DLD1 (cell line): ENCODE data around the gene FIGLA.

Source experiments
- in situ Hi-C: cut with HindIII; loops from 2 replicates; pipeline ENCODE4 v1.10.0; 2017; ENCODE audit warnings: low sequenced_read_pairs

FIGLA gene

GRCh38 chr2:70776266-70776665, 14.2 kb downstream of the FIGLA start:
- in situ Hi-C loops = no loop called here

DNA sequence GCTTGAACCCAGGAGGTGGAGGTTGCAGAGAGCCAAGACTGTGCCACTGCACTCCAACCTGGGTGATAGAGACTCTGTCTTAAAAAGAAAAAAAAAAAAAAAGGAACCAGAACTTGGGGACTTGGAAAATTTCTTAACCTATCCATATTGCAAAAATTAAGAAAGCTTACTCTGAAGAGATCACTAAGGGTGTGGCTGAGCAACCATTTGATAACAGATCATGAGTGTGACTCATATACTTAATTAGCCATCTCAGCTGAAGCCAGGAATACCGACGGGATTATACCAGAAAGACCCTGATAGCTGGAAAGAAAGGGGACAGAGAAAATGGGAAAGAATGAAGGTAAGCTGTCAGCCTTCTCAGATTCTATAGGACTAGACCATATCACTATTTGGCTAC, 15.3 kb downstream of the FIGLA start:
- in situ Hi-C loops = no loop called here

GRCh38 chr2:70772486-70773155, 17.8 kb downstream of the FIGLA start:
- in situ Hi-C loops = no loop called here

- in situ Hi-C loops = no loop called here
Measured at GRCh38 chr2:70771446-70771845, 19.0 kb downstream of the FIGLA start.

DNA sequence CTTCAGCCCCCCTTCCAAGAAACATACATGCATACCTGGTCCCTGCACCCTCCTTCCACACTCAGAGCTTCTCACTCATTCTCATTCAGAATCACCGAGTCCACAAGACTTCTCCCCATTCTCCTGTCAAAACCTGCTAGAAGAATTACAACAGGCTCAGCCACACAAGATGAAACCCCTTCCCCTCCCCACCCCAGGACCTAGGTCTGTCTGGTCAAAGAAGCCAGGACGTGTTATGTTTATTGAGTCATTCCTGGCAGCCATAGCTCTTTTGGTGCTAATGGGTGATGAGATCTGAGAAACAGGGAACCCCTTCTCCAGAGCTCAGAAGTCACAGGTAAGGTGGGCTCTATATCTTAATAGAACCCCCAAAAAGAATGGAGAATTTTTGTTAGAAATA, 21.0 kb downstream of the FIGLA start:
- in situ Hi-C loops = no loop called here

GRCh38 chr2:70768590-70769085, 21.8 kb downstream of the FIGLA start:
- in situ Hi-C loops = no loop called here

DNA sequence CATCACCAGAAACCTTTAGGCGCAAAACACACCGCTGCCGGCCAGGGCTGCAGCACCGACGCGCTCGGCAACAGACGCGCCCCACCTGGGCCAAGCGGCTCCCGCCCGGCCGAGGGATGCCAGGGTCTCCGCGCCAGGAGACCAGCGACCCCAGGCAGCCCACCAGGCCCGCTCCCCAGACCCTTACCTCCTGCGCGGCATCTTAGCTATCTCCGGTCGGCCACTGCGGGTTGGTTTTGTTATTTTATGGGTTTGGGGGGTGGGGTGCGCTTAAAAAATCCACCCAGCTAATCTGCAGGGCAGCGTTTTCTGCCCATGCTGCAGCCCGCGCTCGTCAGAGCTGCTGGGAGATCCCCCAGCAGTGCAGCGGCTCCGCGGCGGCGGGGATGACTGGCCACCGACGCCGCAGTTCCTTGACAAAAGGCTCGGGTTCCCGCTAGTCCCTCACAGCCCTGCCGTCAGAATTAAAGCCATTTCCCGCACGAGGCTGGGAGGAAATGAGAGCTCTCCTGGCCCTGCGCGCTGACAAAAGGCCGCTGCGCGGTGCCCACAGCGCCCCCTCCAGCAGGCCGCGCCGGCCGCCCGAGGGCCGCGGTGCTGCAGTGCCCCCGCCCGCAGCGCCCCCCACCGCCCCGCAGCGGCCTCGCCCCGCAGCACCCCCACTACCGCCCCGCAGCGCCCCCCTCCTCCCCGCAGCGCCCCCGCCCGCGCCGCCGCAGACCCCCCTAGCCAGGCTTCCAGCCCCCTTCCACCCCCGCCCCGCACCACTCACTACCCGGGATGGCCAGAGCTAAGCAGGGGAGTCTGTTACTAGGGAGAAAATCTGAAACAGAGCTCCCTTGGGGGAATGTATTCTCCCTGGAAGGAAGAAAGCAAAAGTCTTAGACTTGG, 22.5 kb downstream of the FIGLA start, which contains the start of gene ADD2:
TSS of gene ADD2 (minus strand) at position 502 of the 891 bp plus-strand sequence. CDS start 61,792 bp downstream, outside the sequence.
- in situ Hi-C loops = no loop called here

GRCh38 chr2:70767079-70767698, 23.3 kb downstream of the FIGLA start:
- in situ Hi-C loops = no loop called here

- in situ Hi-C loops = no loop called here
Measured at GRCh38 chr2:70766357-70767078, 23.9 kb downstream of the FIGLA start.

GRCh38 chr2:70765507-70765906, 24.9 kb downstream of the FIGLA start:
- in situ Hi-C loops = no loop called here

GRCh38 chr2:70759446-70759845, 31.0 kb downstream of the FIGLA start:
- in situ Hi-C loops = no loop called here

DNA sequence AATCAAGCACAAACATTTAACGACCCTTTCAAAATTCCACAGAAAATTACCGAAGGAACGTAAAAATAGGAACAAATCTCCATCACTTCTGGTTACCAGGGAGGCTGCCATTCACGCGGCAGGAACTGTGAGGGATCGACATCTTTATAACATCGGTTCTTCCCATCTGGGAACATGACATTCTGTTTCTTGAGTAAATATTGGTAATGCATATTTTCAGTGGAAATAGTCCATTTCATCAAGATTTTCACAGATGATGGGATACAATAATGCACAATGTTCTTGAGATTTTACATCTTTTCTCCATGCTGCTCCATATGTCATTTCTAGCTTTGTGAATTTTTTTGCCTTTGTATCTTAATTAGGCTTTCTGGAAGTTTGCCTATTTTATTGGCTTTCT, 32.5 kb downstream of the FIGLA start:
- in situ Hi-C loops = no loop called here

GRCh38 chr2:70757360-70757759, 33.1 kb downstream of the FIGLA start:
- in situ Hi-C loops = no loop called here

DNA sequence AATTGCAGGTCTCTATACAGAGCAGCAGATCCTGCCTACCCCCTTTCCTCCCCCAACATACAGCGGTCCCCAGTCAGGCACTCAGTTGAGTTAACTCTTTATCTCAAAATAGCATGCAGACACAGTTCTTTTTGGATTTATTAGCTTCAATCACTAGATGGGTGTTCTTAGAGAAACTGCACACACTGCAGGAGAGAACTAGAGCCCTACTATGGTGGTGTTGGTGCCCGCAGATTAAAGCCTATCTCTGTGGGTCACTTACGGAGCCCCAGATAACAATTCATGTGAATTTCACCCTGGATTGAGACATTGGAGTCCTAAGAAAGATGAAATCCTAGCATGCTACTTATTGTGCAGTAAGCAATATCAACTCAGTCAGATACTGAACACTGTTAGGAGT, 34.3 kb downstream of the FIGLA start:
- in situ Hi-C loops = no loop called here

DNA sequence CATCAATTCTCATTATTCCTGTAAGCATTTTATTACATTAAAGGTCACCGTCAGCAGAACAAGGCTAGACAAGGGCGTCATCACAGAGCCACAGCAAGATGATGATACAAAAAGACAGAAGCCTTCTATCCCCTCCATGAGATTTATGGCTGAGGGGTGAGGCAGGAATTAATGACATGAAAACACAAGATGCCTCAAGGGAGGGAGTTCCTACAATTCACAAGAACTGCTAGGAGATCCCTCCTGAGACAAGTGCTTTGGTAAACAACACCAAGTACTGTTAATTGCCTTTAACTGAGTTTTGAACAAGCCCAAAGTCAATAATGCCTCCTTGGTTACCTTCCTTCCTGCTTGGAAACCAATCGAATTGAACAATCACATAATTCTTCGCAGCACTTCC, 36.5 kb downstream of the FIGLA start:
- in situ Hi-C loops = no loop called here

GRCh38 chr2:70753031-70753430, 37.4 kb downstream of the FIGLA start:
- in situ Hi-C loops = no loop called here

GRCh38 chr2:70752396-70752795, 38.0 kb downstream of the FIGLA start:
- in situ Hi-C loops = no loop called here

DNA sequence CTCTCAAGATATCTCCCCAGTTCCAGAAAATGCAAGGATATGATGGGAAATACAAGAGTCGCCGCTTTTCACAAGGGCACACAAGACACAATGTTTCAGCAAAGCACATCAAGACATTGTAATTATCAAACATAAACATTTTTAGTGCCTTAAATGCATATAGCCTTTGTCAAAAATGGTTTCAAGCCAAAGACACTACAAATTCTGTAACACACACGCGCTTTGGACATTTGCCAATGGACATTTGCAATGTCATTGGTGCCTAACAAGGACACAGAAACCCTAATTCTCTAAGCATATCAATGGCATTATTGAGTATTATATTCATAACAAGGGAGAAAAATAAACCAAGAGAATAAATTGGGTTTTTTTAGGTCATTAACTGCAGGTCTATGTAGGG, 38.6 kb downstream of the FIGLA start:
- in situ Hi-C loops = no loop called here

- in situ Hi-C loops = no loop called here
Measured at GRCh38 chr2:70750320-70750719, 40.1 kb downstream of the FIGLA start.

GRCh38 chr2:70748002-70748784, 42.2 kb downstream of the FIGLA start:
- in situ Hi-C loops = no loop called here
